ENCODE results near the gene ITGA8. TPM values are rescaled to one million over a fixed set of nuclear protein-coding genes. Genes with fewer than 3 reads are reported as not detected.
"Not testable (repeated sequence)": the region's sequence is repeated elsewhere in the genome, so short reads cannot be mapped to it uniquely, and the experiment has no call there.

Gene ITGA8
- total RNA-seq, 1 experiment from 2014 or later: not detected

DNA sequence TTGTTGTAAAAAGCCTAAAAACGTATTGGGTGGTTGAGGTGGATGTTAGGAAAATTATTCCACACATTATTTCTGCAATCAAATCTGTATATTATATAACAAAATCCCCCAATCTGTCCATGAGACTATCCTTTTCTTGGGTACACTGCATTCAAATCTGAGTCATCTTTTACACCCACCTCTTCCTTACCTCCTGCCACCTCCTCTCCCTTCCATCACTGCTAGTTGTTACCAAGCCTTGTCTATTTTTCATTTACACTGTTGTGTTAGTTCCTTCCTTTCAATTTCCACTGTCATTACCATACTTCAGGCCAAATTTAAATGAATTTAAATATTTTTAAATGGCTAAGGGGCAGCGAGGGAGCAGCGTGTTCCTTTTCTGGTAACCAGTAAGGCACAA is 83.3 kb downstream of the ITGA8 start:
- H3K27ac Mint-ChIP-seq (ENCODE audit: unreplicated experiment): no peak overlapping the region
- H3K4me3 Mint-ChIP-seq (ENCODE audit: unreplicated experiment): no peak overlapping the region
- DNase-seq: no peak
- intact Hi-C loops (cut with micrococcal nuclease; ENCODE audit: unreplicated experiment): no loop called here
- H3K27me3 Mint-ChIP-seq (ENCODE audit: insufficient read depth, unreplicated experiment): peaks cover 22% of the 10 kb centered on the region
- H3K4me1 Mint-ChIP-seq (ENCODE audit: low read depth, unreplicated experiment): no peaks in the 10 kb centered on the region
- H3K4me1 ChIP-seq: no peaks in the 10 kb centered on the region
- no peaks in the 10 kb centered on the region for H3K36me3 Mint-ChIP-seq (ENCODE audit: insufficient read depth, unreplicated experiment)
- no peak overlapping the region for H3K4me3 ChIP-seq (ENCODE audit: low read depth, low read length)
- no TSS peak for BruUV-seq (replicated peaks)
- no peaks in the 10 kb centered on the region for H3K36me3 ChIP-seq (ENCODE audit: control insufficient read depth, insufficient read depth, low read length)
- POLR2A ChIA-PET: no interaction called here
- CTCF ChIA-PET: no interaction called here
- TF ChIP-seq, protein P1, sequence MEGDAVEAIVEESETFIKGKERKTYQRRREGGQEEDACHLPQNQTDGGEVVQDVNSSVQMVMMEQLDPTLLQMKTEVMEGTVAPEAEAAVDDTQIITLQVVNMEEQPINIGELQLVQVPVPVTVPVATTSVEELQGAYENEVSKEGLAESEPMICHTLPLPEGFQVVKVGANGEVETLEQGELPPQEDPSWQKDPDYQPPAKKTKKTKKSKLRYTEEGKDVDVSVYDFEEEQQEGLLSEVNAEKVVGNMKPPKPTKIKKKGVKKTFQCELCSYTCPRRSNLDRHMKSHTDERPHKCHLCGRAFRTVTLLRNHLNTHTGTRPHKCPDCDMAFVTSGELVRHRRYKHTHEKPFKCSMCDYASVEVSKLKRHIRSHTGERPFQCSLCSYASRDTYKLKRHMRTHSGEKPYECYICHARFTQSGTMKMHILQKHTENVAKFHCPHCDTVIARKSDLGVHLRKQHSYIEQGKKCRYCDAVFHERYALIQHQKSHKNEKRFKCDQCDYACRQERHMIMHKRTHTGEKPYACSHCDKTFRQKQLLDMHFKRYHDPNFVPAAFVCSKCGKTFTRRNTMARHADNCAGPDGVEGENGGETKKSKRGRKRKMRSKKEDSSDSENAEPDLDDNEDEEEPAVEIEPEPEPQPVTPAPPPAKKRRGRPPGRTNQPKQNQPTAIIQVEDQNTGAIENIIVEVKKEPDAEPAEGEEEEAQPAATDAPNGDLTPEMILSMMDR (IDR thresholded peaks at IDR 0.05; ENCODE audit: insufficient read depth in 1 of 2, low read depth in 1 of 2, low read length in 1 of 2, severe bottlenecking in 1 of 2, unreplicated experiment in 1 of 2): no peak
- H3K27me3 ChIP-seq (replicated peaks; ENCODE audit: control insufficient read depth, insufficient read depth, low read length): no peaks in the 10 kb centered on the region; the same call in 1 of the 2 replicates
- no peaks in the 10 kb centered on the region for H3K9me3 ChIP-seq
- no peaks in the 10 kb centered on the region for H3K9me3 Mint-ChIP-seq (ENCODE audit: unreplicated experiment)

DNA sequence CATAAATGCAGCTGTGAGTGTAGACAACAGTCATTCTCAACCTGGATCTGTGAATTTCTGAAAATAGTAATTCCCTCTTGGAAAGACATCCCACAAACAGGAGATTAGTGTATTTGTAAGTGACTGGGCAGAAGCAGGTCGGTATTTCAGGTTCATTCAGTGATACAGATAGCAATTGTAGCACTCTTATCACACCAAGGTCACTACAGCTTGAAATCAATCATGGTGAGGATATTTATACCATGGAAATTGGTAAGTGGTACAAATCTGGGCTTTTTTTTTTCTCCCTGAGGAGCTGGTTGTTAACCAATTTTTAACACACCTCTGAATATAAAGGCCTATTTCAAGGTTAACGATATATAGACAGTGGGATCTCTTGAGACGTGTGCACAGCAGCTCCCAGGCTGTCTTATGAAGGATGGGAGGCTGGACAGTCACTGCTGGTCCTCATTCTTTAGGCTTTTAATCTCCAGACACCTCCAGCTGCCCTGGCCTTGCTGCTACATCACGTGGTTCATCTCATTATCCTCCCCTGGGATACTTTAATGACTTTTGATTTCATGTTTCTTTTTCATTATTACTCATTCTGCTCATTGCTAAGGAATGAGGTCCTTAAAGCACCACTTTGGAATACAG is 87.1 kb downstream of the ITGA8 start:
- Histone ChIP-seq H3K4me3 (ENCODE audit: low read depth, low read length) (no peak overlapping the region), H3K9me3 (no peaks in the 10 kb centered on the region), H3K36me3 (ENCODE audit: control insufficient read depth, insufficient read depth, low read length) (no peaks in the 10 kb centered on the region), H3K27me3 (replicated peaks; ENCODE audit: control insufficient read depth, insufficient read depth, low read length) (no peaks in the 10 kb centered on the region), H3K4me1 (no peaks in the 10 kb centered on the region)
- Mint-ChIP-seq H3K9me3 (ENCODE audit: unreplicated experiment) (no peaks in the 10 kb centered on the region), H3K4me3 (ENCODE audit: unreplicated experiment) (no peak overlapping the region), H3K4me1 (ENCODE audit: low read depth, unreplicated experiment) (no peaks in the 10 kb centered on the region), H3K27ac (ENCODE audit: unreplicated experiment) (no peak overlapping the region), H3K27me3 (ENCODE audit: insufficient read depth, unreplicated experiment) (peaks cover 21% of the 10 kb centered on the region), H3K36me3 (ENCODE audit: insufficient read depth, unreplicated experiment) (no peaks in the 10 kb centered on the region)
- ChIA-PET POLR2A (no interaction called here), CTCF (no interaction called here)
- TF ChIP-seq, protein P1 (IDR thresholded peaks at IDR 0.05; ENCODE audit: insufficient read depth in 1 of 2, low read depth in 1 of 2, low read length in 1 of 2, severe bottlenecking in 1 of 2, unreplicated experiment in 1 of 2): no peak
- no peak for DNase-seq
- intact Hi-C loops (cut with micrococcal nuclease; ENCODE audit: unreplicated experiment): no loop called here
- BruUV-seq (replicated peaks): no TSS peak

DNA sequence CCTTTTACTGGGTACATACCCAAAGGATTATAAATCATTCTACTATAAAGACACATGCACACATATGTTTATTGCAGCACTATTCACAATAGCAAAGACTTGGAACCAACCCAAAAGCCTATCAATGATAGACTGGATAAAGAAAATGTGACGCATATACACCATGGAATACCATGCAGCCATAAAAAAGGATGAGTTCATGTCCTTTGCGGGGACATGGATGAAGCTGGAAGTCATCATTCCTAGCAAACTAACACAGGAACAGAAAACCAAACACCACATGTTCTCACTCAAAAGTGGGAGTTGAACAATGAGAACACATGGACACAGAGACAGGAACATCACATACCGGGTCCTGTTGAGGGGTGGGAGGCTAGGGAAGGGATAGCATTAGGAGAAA is 88.5 kb downstream of the ITGA8 start:
- CTCF ChIA-PET; H3K36me3 ChIP-seq (ENCODE audit: control insufficient read depth, insufficient read depth, low read length): not testable (repeated sequence)

DNA sequence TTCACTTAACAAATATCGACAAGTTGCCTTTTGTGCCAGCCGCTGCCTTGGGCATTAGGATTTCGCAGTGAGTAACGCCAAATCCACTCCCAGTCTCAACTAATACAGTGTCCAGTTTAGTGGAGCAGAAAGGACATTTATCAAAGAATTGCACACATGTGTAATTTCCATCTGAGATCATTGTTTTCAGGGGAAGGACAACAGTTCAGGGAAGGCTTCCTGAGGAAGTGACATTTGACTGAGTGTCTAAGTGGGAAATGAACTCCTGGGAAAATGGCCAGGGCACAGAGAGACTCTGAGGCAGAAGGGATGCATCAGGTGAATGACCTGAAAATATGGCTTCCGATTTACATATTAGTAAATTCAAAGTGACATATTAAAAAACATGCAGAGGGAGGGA is 89.4 kb downstream of the ITGA8 start:
- DNase-seq: no peak
- no peaks in the 10 kb centered on the region for H3K36me3 Mint-ChIP-seq (ENCODE audit: insufficient read depth, unreplicated experiment)
- POLR2A ChIA-PET: no interaction called here

More for the DNA sequence above, 88.5 kb downstream of the ITGA8 start:
- H3K4me3 ChIP-seq (ENCODE audit: low read depth, low read length); POLR2A ChIA-PET; H3K36me3 Mint-ChIP-seq (ENCODE audit: insufficient read depth, unreplicated experiment); H3K4me3 Mint-ChIP-seq (ENCODE audit: unreplicated experiment); H3K4me1 Mint-ChIP-seq (ENCODE audit: low read depth, unreplicated experiment); BruUV-seq (replicated peaks); intact Hi-C loops (cut with micrococcal nuclease; ENCODE audit: unreplicated experiment); H3K4me1 ChIP-seq; H3K9me3 ChIP-seq; H3K27ac Mint-ChIP-seq (ENCODE audit: unreplicated experiment); H3K27me3 ChIP-seq (replicated peaks; ENCODE audit: control insufficient read depth, insufficient read depth, low read length); DNase-seq; H3K9me3 Mint-ChIP-seq (ENCODE audit: unreplicated experiment): not testable (repeated sequence)
- H3K27me3 Mint-ChIP-seq (ENCODE audit: insufficient read depth, unreplicated experiment): peaks cover 17% of the 10 kb centered on the region

More for the DNA sequence above, 89.4 kb downstream of the ITGA8 start:
- Mint-ChIP-seq H3K4me1 (ENCODE audit: low read depth, unreplicated experiment) (no peaks in the 10 kb centered on the region), H3K27me3 (ENCODE audit: insufficient read depth, unreplicated experiment) (peaks cover 15% of the 10 kb centered on the region), H3K27ac (ENCODE audit: unreplicated experiment) (no peak overlapping the region), H3K4me3 (ENCODE audit: unreplicated experiment) (no peak overlapping the region), H3K9me3 (ENCODE audit: unreplicated experiment) (no peaks in the 10 kb centered on the region)
- H3K4me3 ChIP-seq (ENCODE audit: low read depth, low read length): no peak overlapping the region
- intact Hi-C loops (cut with micrococcal nuclease; ENCODE audit: unreplicated experiment): no loop called here
- no peaks in the 10 kb centered on the region for H3K4me1 ChIP-seq
- no TSS peak for BruUV-seq (replicated peaks)
- TF ChIP-seq, protein P1 (IDR thresholded peaks at IDR 0.05; ENCODE audit: insufficient read depth in 1 of 2, low read depth in 1 of 2, low read length in 1 of 2, severe bottlenecking in 1 of 2, unreplicated experiment in 1 of 2): no peak
- no peaks in the 10 kb centered on the region for H3K27me3 ChIP-seq (replicated peaks; ENCODE audit: control insufficient read depth, insufficient read depth, low read length)
- H3K36me3 ChIP-seq (ENCODE audit: control insufficient read depth, insufficient read depth, low read length): no peaks in the 10 kb centered on the region
- CTCF ChIA-PET: no interaction called here
- no peaks in the 10 kb centered on the region for H3K9me3 ChIP-seq
